CD14-positive monocyte (primary cell): ENCODE measurements around the gene PHLDA1. TPM values are rescaled to one million over a fixed set of nuclear protein-coding genes. Genes with fewer than 3 reads are reported as not detected.

Source experiments
- DNase-seq, 3 donors: peaks; one replicate each; pipeline ENCODE4 v3.0.0-alpha.2; 2011 to 2022
- H2AFZ ChIP-seq: 2 replicates; pipeline ENCODE4 v1.6.0; 2012; ENCODE audit warnings: mild to moderate bottlenecking, low read depth, low read length, inconsistent platforms; ENCODE audit not compliant: insufficient read depth, poor library complexity, severe bottlenecking
- H3K27ac ChIP-seq, 2 donors: 1 replicate in 1 of 2; 2 replicates in 1 of 2; pipeline ENCODE4 v1.5.1; 2012 to 2013; ENCODE audit warnings: low read length in 2 of 2, control low read depth in 1 of 2, inconsistent platforms in 1 of 2, low read depth in 1 of 2, mild to moderate bottlenecking in 1 of 2
- H3K27me3 ChIP-seq, 2 donors: one replicate each; pipeline versions ENCODE4 v1.6.0 to v1.6.1; 2011 to 2013; ENCODE audit warnings: low read length in 2 of 2; ENCODE audit not compliant: control insufficient read depth in 2 of 2, insufficient read depth in 2 of 2
- H3K36me3 ChIP-seq, 2 donors: replicated peaks in 1 of 2; 1 replicate in 1 of 2; 2 replicates in 1 of 2; pipeline versions ENCODE4 v1.5.1 to v1.6.1; 2012 to 2013; ENCODE audit warnings: low read length in 2 of 2, control low read depth in 1 of 2, inconsistent platforms in 1 of 2, mild to moderate bottlenecking in 1 of 2; ENCODE audit not compliant: insufficient read depth in 2 of 2, control insufficient read depth in 1 of 2
- H3K4me1 ChIP-seq, 2 donors: 1 replicate in 1 of 2; 2 replicates in 1 of 2; pipeline versions ENCODE4 v1.5.1 to v1.6.1; 2012 to 2013; ENCODE audit warnings: low read length in 2 of 2, control low read depth in 1 of 2, inconsistent platforms in 1 of 2, mild to moderate bottlenecking in 1 of 2, moderate library complexity in 1 of 2; ENCODE audit not compliant: insufficient read depth in 2 of 2, control insufficient read depth in 1 of 2
- H3K4me2 ChIP-seq: replicated peaks from 2 replicates; pipeline ENCODE3; 2012; ENCODE audit warnings: low read length, moderate library complexity, mild to moderate bottlenecking; ENCODE audit not compliant: poor library complexity, severe bottlenecking; ENCODE audit errors: extremely low read depth
- H3K4me3 ChIP-seq, 3 experiments: fragments of 200-600 bp in 1 of 3; sonication (generic) in 1 of 3; replicated peaks in 1 of 3; 1 replicate in 2 of 3; 2 replicates in 1 of 3; pipeline ENCODE4 v1.5.1; 2011 to 2013; ENCODE audit warnings: low read length in 3 of 3, mild to moderate bottlenecking in 3 of 3, control low read depth in 2 of 3, low read depth in 2 of 3, inconsistent platforms in 1 of 3, moderate library complexity in 1 of 3
- H3K79me2 ChIP-seq: 2 replicates; pipeline ENCODE4 v1.6.0; 2012; ENCODE audit warnings: mild to moderate bottlenecking, control low read depth, inconsistent platforms, low read length, moderate library complexity; ENCODE audit not compliant: insufficient read depth
- H3K9ac ChIP-seq: 2 replicates; pipeline ENCODE4 v1.6.0; 2017; ENCODE audit warnings: low read length, mild to moderate bottlenecking; ENCODE audit not compliant: insufficient read depth, poor library complexity, severe bottlenecking
- H3K9me3 ChIP-seq, 2 donors: replicated peaks in 1 of 2; 1 replicate in 1 of 2; 2 replicates in 1 of 2; pipeline versions ENCODE4 v1.5.1 to v1.6.1; 2012 to 2013; ENCODE audit warnings: low read length in 2 of 2, control low read depth in 1 of 2; ENCODE audit not compliant: control insufficient read depth in 1 of 2, insufficient read depth in 1 of 2
- H4K20me1 ChIP-seq: 2 replicates; pipeline ENCODE4 v1.6.0; 2012; ENCODE audit warnings: mild to moderate bottlenecking, low read length, control low read depth, moderate library complexity; ENCODE audit not compliant: insufficient read depth
- H3K27ac Mint-ChIP-seq, 7 donors: one replicate each; pipeline ENCODE4 v1.8.0; 2020; ENCODE audit warnings: mild to moderate bottlenecking in 7 of 7, mixed read lengths in 7 of 7, moderate library complexity in 6 of 7, inconsistent platforms in 2 of 7
- H3K27me3 Mint-ChIP-seq, 3 donors: one replicate each; pipeline ENCODE4 v1.8.0; 2021 to 2022; ENCODE audit warnings: low read depth in 3 of 3, mild to moderate bottlenecking in 3 of 3, mixed read lengths in 3 of 3, moderate library complexity in 3 of 3, inconsistent platforms in 1 of 3
- H3K36me3 Mint-ChIP-seq, 2 donors: one replicate each; pipeline ENCODE4 v1.8.0; 2020; ENCODE audit warnings: mixed read lengths in 2 of 2, inconsistent platforms in 1 of 2, mild to moderate bottlenecking in 1 of 2
- H3K4me1 Mint-ChIP-seq: one replicate; pipeline ENCODE4 v1.8.0; 2020; ENCODE audit warnings: mild to moderate bottlenecking, mixed read lengths
- H3K4me3 Mint-ChIP-seq, 2 donors: one replicate each; pipeline ENCODE4 v1.8.0; 2020; ENCODE audit warnings: mild to moderate bottlenecking in 2 of 2, mixed read lengths in 2 of 2, moderate library complexity in 1 of 2
- H3K9me3 Mint-ChIP-seq, 7 donors: one replicate each; pipeline ENCODE4 v1.8.0; 2020 to 2022; ENCODE audit warnings: mixed read lengths in 7 of 7, mild to moderate bottlenecking in 6 of 7, moderate library complexity in 6 of 7, inconsistent platforms in 2 of 7
- CTCF ChIP-seq: fragments of 200-600 bp; IDR thresholded peaks from one replicate; pipeline ENCODE4 v1.8.0; 2022; ENCODE audit warnings: antibody characterized with exemption, mild to moderate bottlenecking
- WGBS: methylation state at CpG from one replicate; pipeline ENCODE4 v1.1.5; 2013; ENCODE audit warnings: missing lambda C conversion rate; ENCODE audit not compliant: insufficient coverage; 5-methylcytosine and 5-hydroxymethylcytosine counted together
- intact Hi-C, 2 donors: fragments of 100-400 bp; cut with micrococcal nuclease; formaldehyde crosslinking; loops; one replicate each; pipeline versions ENCODE4 v1.15.0 to v1.15.1; 2023
- polyA plus RNA-seq, 3 donors: library from polyadenylated mRNA; depleted of rRNA in 1 of 3; unstranded in 2 of 3; stranded (reverse) in 1 of 3; fragments of 300-500 nt in 2 of 3; fragments of >200 nt in 1 of 3; fragmentation: Illumina TruSeq in 2 of 3; gene quantifications; 1 replicate in 2 of 3; 2 replicates in 1 of 3; pipeline ENCODE4 v1.2.3, GENCODE V29; 2012 to 2021

PHLDA1 gene
- polyA plus RNA-seq, 3 donors, result 1.1 to 5.8 (median 1.6) TPM

- Histone ChIP-seq H3K9me3 (no peaks in the 10 kb centered on the region), H3K36me3 (no peaks in the 10 kb centered on the region), H3K79me2 (no peaks in the 10 kb centered on the region), H3K4me2 (no peak overlapping the region), H4K20me1 (no peaks in the 10 kb centered on the region), H3K4me3 (no peak overlapping the region), H3K27ac (no peak overlapping the region), H2AFZ (no peak overlapping the region), H3K4me1 (peaks cover 5 to 6% of the 10 kb centered on the region in 2 donors), H3K9ac (no peak overlapping the region), H3K27me3 (peaks cover 12 to 22% of the 10 kb centered on the region in 2 donors)
- Mint-ChIP-seq H3K4me1 (peaks cover 8% of the 10 kb centered on the region), H3K36me3 (peaks cover 3% of the 10 kb centered on the region in 2 donors), H3K4me3 (no peak overlapping the region), H3K9me3 (peaks cover 0 to 2% (median 0%) of the 10 kb centered on the region in 7 donors), H3K27ac (peak overlapping the region in 1 of 7 donors; percentile 20), H3K27me3 (peaks cover 15 to 21% (median 21%) of the 10 kb centered on the region in 3 donors)
- TF ChIP-seq CTCF, result peak; percentile 83
- WGBS, result 30% methylated on average over 8 of the region's 13 CpGs
- DNase-seq, result peak; percentile 61 to 77 (median 74)
- intact Hi-C loops, result loop anchor here (5.0 to 10.0 kb wide), 3 partner anchors 83 to 553 kb away; partner anchors contain the start of gene GLIPR1 (in 1 of the 2)
These were observed 5.8 kb upstream of the PHLDA1 start for GRCh38 chr12:76037130-76038103.

- H3K9me3 ChIP-seq, result peaks cover 0 to 4% of the 10 kb centered on the region in 2 donors
- intact Hi-C loops, result loop anchor here (5.0 to 10.0 kb wide), 3 partner anchors 80 to 550 kb away; partner anchors contain the start of gene GLIPR1 (in 1 of the 2)
- Mint-ChIP-seq H3K27ac (no peak overlapping the region), H3K9me3 (peaks cover 0 to 11% (median 7%) of the 10 kb centered on the region in 7 donors), H3K36me3 (peaks cover 8 to 11% of the 10 kb centered on the region in 2 donors), H3K4me3 (peak overlapping the region in 1 of 2 donors; percentile 36), H3K27me3 (peaks cover 34 to 45% (median 41%) of the 10 kb centered on the region in 3 donors), H3K4me1 (peaks cover 20% of the 10 kb centered on the region)
- TF ChIP-seq CTCF, result no peak
- H3K4me1 ChIP-seq, result peaks cover 23 to 26% of the 10 kb centered on the region in 2 donors
- H2AFZ ChIP-seq, result no peak overlapping the region
- H3K79me2 ChIP-seq, result no peaks in the 10 kb centered on the region
- no peak for DNase-seq
- peaks cover 19 to 43% of the 10 kb centered on the region in 2 donors for H3K27me3 ChIP-seq
- H3K36me3 ChIP-seq, result no peaks in the 10 kb centered on the region
- no peak overlapping the region for H3K4me3 ChIP-seq
- no peak overlapping the region for H3K27ac ChIP-seq
- H3K9ac ChIP-seq, result no peak overlapping the region
- H3K4me2 ChIP-seq, result no peak overlapping the region
- 100% methylated on average over 1 of the region's 3 CpGs for WGBS
- peaks cover 4% of the 10 kb centered on the region for H4K20me1 ChIP-seq
These were observed 3.5 kb upstream of the PHLDA1 start for GRCh38 chr12:76035045-76035444.
